ENCODE measurements around the gene RAB30. TPM values are rescaled to one million over a fixed set of nuclear protein-coding genes. Genes with fewer than 3 reads are reported as not detected.

The RAB30 gene

GRCh38 chr11:82927264-82927880, 144.3 kb downstream of the RAB30 start:
- H2AK5ac ChIP-seq (ENCODE audit: low read depth, low read length) = no peak overlapping the region
- H2BK5ac ChIP-seq (ENCODE audit: low read length) = no peak overlapping the region
- H2AFZ ChIP-seq (ENCODE audit: low read length) = no peak overlapping the region
- peak; percentile 26 for DNase-seq (ENCODE audit: low spot score)
- H3K14ac ChIP-seq (ENCODE audit: low read length) = no peak overlapping the region
- no peak overlapping the region for H4K8ac ChIP-seq (ENCODE audit: low read depth, low read length)
- H3K27ac ChIP-seq (replicated peaks; ENCODE audit: low read length) = no peak overlapping the region
- no peaks in the 10 kb centered on the region for H3K79me1 ChIP-seq (ENCODE audit: low read depth, low read length)
- no peak overlapping the region for H4K91ac ChIP-seq (ENCODE audit: low read depth, low read length, poor library complexity)
- H3K27me3 ChIP-seq (ENCODE audit: control insufficient read depth in 3 of 3, insufficient read depth in 3 of 3, low read depth in 1 of 3, low read length in 3 of 3) = no peaks in the 10 kb centered on the region
- no peaks in the 10 kb centered on the region for H3K9me3 ChIP-seq (replicated peaks in 1 of 2; ENCODE audit: control insufficient read depth in 2 of 2, insufficient read depth in 1 of 2, low read depth in 1 of 2, low read length in 2 of 2)
- no peak overlapping the region for H2BK120ac ChIP-seq (ENCODE audit: low read depth, low read length)
- no peak overlapping the region for H3K4me3 ChIP-seq (ENCODE audit: low read length in 2 of 2)
- no peak overlapping the region for H3K4ac ChIP-seq (ENCODE audit: low read length)
- no peaks in the 10 kb centered on the region for H3K4me1 ChIP-seq (ENCODE audit: control insufficient read depth in 2 of 2, insufficient read depth in 1 of 2, low read depth in 1 of 2, low read length in 2 of 2)
- H3K9ac ChIP-seq (ENCODE audit: low read depth, low read length, poor library complexity) = no peak overlapping the region
- H3K36me3 ChIP-seq (replicated peaks in 1 of 2; ENCODE audit: control insufficient read depth in 2 of 2, insufficient read depth in 2 of 2, low read length in 2 of 2) = peaks cover 7 to 61% of the 10 kb centered on the region in 2 donors
- no peak overlapping the region for H3K18ac ChIP-seq (ENCODE audit: low read length)
- no peak overlapping the region for H2BK12ac ChIP-seq (ENCODE audit: low read length)
- no peak overlapping the region for H2BK15ac ChIP-seq (ENCODE audit: low read length)
- H3K23ac ChIP-seq (ENCODE audit: low read depth, low read length, poor library complexity) = no peak overlapping the region
- H3K4me2 ChIP-seq (ENCODE audit: insufficient read depth, low read length, poor library complexity, severe bottlenecking) = no peak overlapping the region

GRCh38 chr11:82924522-82925224, 147.0 kb downstream of the RAB30 start:
- no peak overlapping the region for H2BK5ac ChIP-seq (ENCODE audit: low read length)
- no peak overlapping the region for H3K27ac ChIP-seq (replicated peaks; ENCODE audit: low read length)
- H3K14ac ChIP-seq (ENCODE audit: low read length) = no peak overlapping the region
- H2BK15ac ChIP-seq (ENCODE audit: low read length) = no peak overlapping the region
- H3K4ac ChIP-seq (ENCODE audit: low read length) = no peak overlapping the region
- peaks cover 2 to 45% of the 10 kb centered on the region in 2 donors for H3K36me3 ChIP-seq (replicated peaks in 1 of 2; ENCODE audit: control insufficient read depth in 2 of 2, insufficient read depth in 2 of 2, low read length in 2 of 2)
- no peaks in the 10 kb centered on the region for H3K79me1 ChIP-seq (ENCODE audit: low read depth, low read length)
- no peak overlapping the region for H3K4me2 ChIP-seq (ENCODE audit: insufficient read depth, low read length, poor library complexity, severe bottlenecking)
- no peak overlapping the region for H2BK120ac ChIP-seq (ENCODE audit: low read depth, low read length)
- no peak overlapping the region for H2AFZ ChIP-seq (ENCODE audit: low read length)
- no peak overlapping the region for H2AK5ac ChIP-seq (ENCODE audit: low read depth, low read length)
- no peak overlapping the region for H3K18ac ChIP-seq (ENCODE audit: low read length)
- WGBS, 2 donors (ENCODE audit: extremely low coverage in 2 of 2, insufficient read length in 2 of 2, insufficient replicate concordance in 1 of 2) = no CpG with 5 or more reads among the region's 5 CpGs
- no peak overlapping the region for H3K4me3 ChIP-seq (ENCODE audit: low read length in 2 of 2)
- no peak overlapping the region for H3K9ac ChIP-seq (ENCODE audit: low read depth, low read length, poor library complexity)
- no peak overlapping the region for H2BK12ac ChIP-seq (ENCODE audit: low read length)
- H3K23ac ChIP-seq (ENCODE audit: low read depth, low read length, poor library complexity) = no peak overlapping the region
- no peaks in the 10 kb centered on the region for H3K9me3 ChIP-seq (replicated peaks in 1 of 2; ENCODE audit: control insufficient read depth in 2 of 2, insufficient read depth in 1 of 2, low read depth in 1 of 2, low read length in 2 of 2)
- no peak overlapping the region for H4K8ac ChIP-seq (ENCODE audit: low read depth, low read length)
- H4K91ac ChIP-seq (ENCODE audit: low read depth, low read length, poor library complexity) = no peak overlapping the region
- DNase-seq (ENCODE audit: low spot score) = no peak
- no peaks in the 10 kb centered on the region for H3K27me3 ChIP-seq (ENCODE audit: control insufficient read depth in 3 of 3, insufficient read depth in 3 of 3, low read depth in 1 of 3, low read length in 3 of 3)
- H3K4me1 ChIP-seq (ENCODE audit: control insufficient read depth in 2 of 2, insufficient read depth in 1 of 2, low read depth in 1 of 2, low read length in 2 of 2) = no peaks in the 10 kb centered on the region

Small RNA genes lying within 50 kb of the gene (small RNA-seq; reads per million reads assigned to genes)
- gene SNORA70E (ENCODE audit: insufficient read depth) = not detected
